Subcutaneous abdominal adipose tissue (tissue), 5 donors: ENCODE measurements around the gene CCNT1.
"Not testable (repeated sequence)": the region's sequence is repeated elsewhere in the genome, so short reads cannot be mapped to it uniquely, and the experiment has no call there.

Source experiments
- H3K27ac ChIP-seq: one replicate; pipeline ENCODE4 v1.7.0; 2013; ENCODE audit warnings: low read depth, mild to moderate bottlenecking, inconsistent platforms, low read length, moderate library complexity
- H3K27me3 ChIP-seq, 5 donors: one replicate each; pipeline ENCODE4 v1.7.0; 2013; ENCODE audit warnings: low read length in 5 of 5, inconsistent platforms in 1 of 5; ENCODE audit not compliant: control insufficient read depth in 5 of 5, insufficient read depth in 4 of 5
- H3K36me3 ChIP-seq, 5 donors: one replicate each; pipeline ENCODE4 v1.7.0; 2013; ENCODE audit warnings: low read length in 5 of 5; ENCODE audit not compliant: control insufficient read depth in 5 of 5, insufficient read depth in 5 of 5
- H3K4me1 ChIP-seq, 5 donors: one replicate each; pipeline ENCODE4 v1.7.0; 2013; ENCODE audit warnings: low read length in 5 of 5, mild to moderate bottlenecking in 3 of 5, moderate library complexity in 1 of 5; ENCODE audit not compliant: control insufficient read depth in 5 of 5, insufficient read depth in 5 of 5
- H3K4me3 ChIP-seq, 5 donors: one replicate each; pipeline ENCODE4 v1.7.0; 2013; ENCODE audit warnings: low read length in 5 of 5, low read depth in 1 of 5
- H3K9ac ChIP-seq, 5 donors: one replicate each; pipeline ENCODE4 v1.7.0; 2013; ENCODE audit warnings: low read length in 5 of 5, mild to moderate bottlenecking in 4 of 5, moderate library complexity in 3 of 5
- H3K9me3 ChIP-seq, 5 donors: one replicate each; pipeline ENCODE4 v1.7.0; 2013; ENCODE audit warnings: low read length in 5 of 5; ENCODE audit not compliant: control insufficient read depth in 5 of 5
- donor health status: healthy.
- donor health status: healthy.
- donor health status: healthy.
- donor health status: healthy.
- donor health status: healthy.

CCNT1 gene

GRCh38 chr12:48651681-48652080 lies 64.8 kb downstream of the CCNT1 start:
- Histone ChIP-seq H3K27me3 (no peaks in the 10 kb centered on the region), H3K4me3 (no peak overlapping the region), H3K4me1 (no peaks in the 10 kb centered on the region), H3K9me3 (no peaks in the 10 kb centered on the region), H3K27ac (no peak overlapping the region), H3K36me3 (peaks cover 32 to 82% (median 59%) of the 10 kb centered on the region in 5 donors), H3K9ac (no peak overlapping the region)

- not testable (repeated sequence) for H3K9ac ChIP-seq, H3K4me3 ChIP-seq, H3K27ac ChIP-seq, H3K4me1 ChIP-seq, H3K9me3 ChIP-seq, H3K27me3 ChIP-seq
- H3K36me3 ChIP-seq = peaks cover 4 to 37% (median 23%) of the 10 kb centered on the region in 5 donors
Measured at GRCh38 chr12:48645354-48645753, 71.2 kb downstream of the CCNT1 start.

GRCh38 chr12:48643011-48643410 lies 73.5 kb downstream of the CCNT1 start:
- no peaks in the 10 kb centered on the region for H3K4me1 ChIP-seq
- H3K27me3 ChIP-seq = no peaks in the 10 kb centered on the region
- no peaks in the 10 kb centered on the region for H3K9me3 ChIP-seq
- peaks cover 2 to 26% (median 16%) of the 10 kb centered on the region in 5 donors for H3K36me3 ChIP-seq
- H3K9ac ChIP-seq = no peak overlapping the region
- no peak overlapping the region for H3K27ac ChIP-seq
- no peak overlapping the region for H3K4me3 ChIP-seq

- H3K4me1 ChIP-seq, H3K27ac ChIP-seq, H3K9me3 ChIP-seq, H3K9ac ChIP-seq, H3K27me3 ChIP-seq, H3K4me3 ChIP-seq: not testable (repeated sequence)
- peaks cover 0 to 19% (median 13%) of the 10 kb centered on the region in 5 donors for H3K36me3 ChIP-seq
Measured at GRCh38 chr12:48641752-48642555, 74.6 kb downstream of the CCNT1 start.

GRCh38 chr12:48640854-48641253 lies 75.7 kb downstream of the CCNT1 start:
- no peak overlapping the region for H3K27ac ChIP-seq
- no peak overlapping the region for H3K9ac ChIP-seq
- no peaks in the 10 kb centered on the region for H3K9me3 ChIP-seq
- no peak overlapping the region for H3K4me3 ChIP-seq
- peaks cover 0 to 16% (median 9%) of the 10 kb centered on the region in 5 donors for H3K36me3 ChIP-seq
- H3K27me3 ChIP-seq = no peaks in the 10 kb centered on the region
- H3K4me1 ChIP-seq = no peaks in the 10 kb centered on the region

- no peak overlapping the region for H3K9ac ChIP-seq
- H3K36me3 ChIP-seq = peaks cover 0 to 16% (median 9%) of the 10 kb centered on the region in 5 donors
- H3K4me1 ChIP-seq = no peaks in the 10 kb centered on the region
- H3K27me3 ChIP-seq = no peaks in the 10 kb centered on the region
- no peaks in the 10 kb centered on the region for H3K9me3 ChIP-seq
- no peak overlapping the region for H3K4me3 ChIP-seq
- H3K27ac ChIP-seq = no peak overlapping the region
Measured at GRCh38 chr12:48640428-48640827, 76.1 kb downstream of the CCNT1 start.
